Neuronal stem cell (in vitro differentiated cells): Measurements from ENCODE around the gene HOXD10.

Experiments
- DNase-seq: peaks from one replicate; pipeline ENCODE4 v3.0.0-alpha.2; 2013; ENCODE audit warnings: low spot score
- H2AFZ ChIP-seq: one replicate; pipeline ENCODE4 v1.6.1; 2013; ENCODE audit warnings: mild to moderate bottlenecking, low read length, inconsistent platforms
- H2AK5ac ChIP-seq: 2 replicates; pipeline ENCODE4 v1.6.1; 2013; ENCODE audit warnings: low read depth, mild to moderate bottlenecking, inconsistent platforms, low read length, moderate library complexity, mixed read lengths
- H2BK120ac ChIP-seq: 2 replicates; pipeline ENCODE4 v1.6.1; 2013; ENCODE audit warnings: low read depth, mild to moderate bottlenecking, inconsistent platforms, low read length, moderate library complexity, mixed read lengths
- H2BK12ac ChIP-seq: one replicate; pipeline ENCODE4 v1.6.1; 2013; ENCODE audit warnings: low read length, inconsistent platforms
- H2BK15ac ChIP-seq: 2 replicates; pipeline ENCODE4 v1.6.1; 2013; ENCODE audit warnings: mild to moderate bottlenecking, low read length, inconsistent platforms, mixed read lengths
- H2BK5ac ChIP-seq: one replicate; pipeline ENCODE4 v1.6.1; 2013; ENCODE audit warnings: inconsistent platforms, mild to moderate bottlenecking, low read length, moderate library complexity
- H3K14ac ChIP-seq: one replicate; pipeline ENCODE4 v1.6.1; 2013; ENCODE audit warnings: low read length, inconsistent platforms
- H3K18ac ChIP-seq: 2 replicates; pipeline ENCODE4 v1.6.1; 2013; ENCODE audit warnings: low read length, inconsistent platforms
- H3K23ac ChIP-seq: 2 replicates; pipeline ENCODE4 v1.6.1; 2013; ENCODE audit warnings: low read depth, mild to moderate bottlenecking, mixed read lengths, low read length, inconsistent platforms; ENCODE audit not compliant: poor library complexity
- H3K27ac ChIP-seq: replicated peaks from 3 replicates; pipeline ENCODE4 v1.5.1; 2013; ENCODE audit warnings: low read length, inconsistent platforms
- H3K27me3 ChIP-seq, 3 experiments: 2 replicates each; pipeline ENCODE4 v1.6.1; 2013; ENCODE audit warnings: low read length in 3 of 3, mild to moderate bottlenecking in 2 of 3, inconsistent platforms in 1 of 3, low read depth in 1 of 3, mixed read lengths in 1 of 3, moderate library complexity in 1 of 3; ENCODE audit not compliant: control insufficient read depth in 3 of 3, insufficient read depth in 3 of 3
- H3K36me3 ChIP-seq, 2 donors: replicated peaks in 1 of 2; 2 replicates each; pipeline ENCODE4 v1.6.1; 2013; ENCODE audit warnings: low read length in 2 of 2; ENCODE audit not compliant: control insufficient read depth in 2 of 2, insufficient read depth in 2 of 2
- H3K4ac ChIP-seq: 2 replicates; pipeline ENCODE4 v1.6.1; 2013; ENCODE audit warnings: inconsistent platforms, mild to moderate bottlenecking, low read length, moderate library complexity
- H3K4me1 ChIP-seq, 2 donors: 1 replicate in 1 of 2; 2 replicates in 1 of 2; pipeline ENCODE4 v1.6.1; 2013; ENCODE audit warnings: low read length in 2 of 2, low read depth in 1 of 2; ENCODE audit not compliant: control insufficient read depth in 2 of 2, insufficient read depth in 1 of 2
- H3K4me2 ChIP-seq: one replicate; pipeline ENCODE4 v1.6.1; 2013; ENCODE audit warnings: mild to moderate bottlenecking, low read length, inconsistent platforms; ENCODE audit not compliant: insufficient read depth, poor library complexity, severe bottlenecking
- H3K4me3 ChIP-seq, 2 donors: 2 replicates each; pipeline ENCODE4 v1.5.1; 2013; ENCODE audit warnings: low read length in 2 of 2, mild to moderate bottlenecking in 2 of 2, inconsistent platforms in 1 of 2, moderate library complexity in 1 of 2
- H3K79me1 ChIP-seq: one replicate; pipeline ENCODE4 v1.6.1; 2013; ENCODE audit warnings: low read depth, mild to moderate bottlenecking, inconsistent platforms, low read length, moderate library complexity
- H3K9ac ChIP-seq: one replicate; pipeline ENCODE4 v1.6.1; 2013; ENCODE audit warnings: mild to moderate bottlenecking, low read depth, low read length, inconsistent platforms; ENCODE audit not compliant: poor library complexity
- H3K9me3 ChIP-seq, 2 donors: replicated peaks in 1 of 2; 2 replicates each; pipeline versions ENCODE3 to v1.6.1; 2013; ENCODE audit warnings: low read length in 2 of 2, mild to moderate bottlenecking in 2 of 2, inconsistent platforms in 1 of 2, low read depth in 1 of 2, mixed read lengths in 1 of 2, moderate library complexity in 1 of 2; ENCODE audit not compliant: control insufficient read depth in 2 of 2, insufficient read depth in 1 of 2
- H4K8ac ChIP-seq: one replicate; pipeline ENCODE4 v1.6.1; 2013; ENCODE audit warnings: low read depth, mild to moderate bottlenecking, inconsistent platforms, low read length, moderate library complexity
- H4K91ac ChIP-seq: one replicate; pipeline ENCODE4 v1.6.1; 2013; ENCODE audit warnings: low read length, low read depth, mild to moderate bottlenecking, inconsistent platforms; ENCODE audit not compliant: poor library complexity
- WGBS, 2 donors: extraction: QIAGEN DNeasy Blood & Tissue Kit; methylation state at CpG; one replicate each; pipeline ENCODE4 v1.1.7; 2013; ENCODE audit warnings: missing lambda C conversion rate in 2 of 2, mixed read lengths in 1 of 2; ENCODE audit not compliant: insufficient read length in 2 of 2, insufficient replicate concordance in 1 of 2; ENCODE audit errors: extremely low coverage in 2 of 2; 5-methylcytosine and 5-hydroxymethylcytosine counted together

HOXD10 gene

DNA sequence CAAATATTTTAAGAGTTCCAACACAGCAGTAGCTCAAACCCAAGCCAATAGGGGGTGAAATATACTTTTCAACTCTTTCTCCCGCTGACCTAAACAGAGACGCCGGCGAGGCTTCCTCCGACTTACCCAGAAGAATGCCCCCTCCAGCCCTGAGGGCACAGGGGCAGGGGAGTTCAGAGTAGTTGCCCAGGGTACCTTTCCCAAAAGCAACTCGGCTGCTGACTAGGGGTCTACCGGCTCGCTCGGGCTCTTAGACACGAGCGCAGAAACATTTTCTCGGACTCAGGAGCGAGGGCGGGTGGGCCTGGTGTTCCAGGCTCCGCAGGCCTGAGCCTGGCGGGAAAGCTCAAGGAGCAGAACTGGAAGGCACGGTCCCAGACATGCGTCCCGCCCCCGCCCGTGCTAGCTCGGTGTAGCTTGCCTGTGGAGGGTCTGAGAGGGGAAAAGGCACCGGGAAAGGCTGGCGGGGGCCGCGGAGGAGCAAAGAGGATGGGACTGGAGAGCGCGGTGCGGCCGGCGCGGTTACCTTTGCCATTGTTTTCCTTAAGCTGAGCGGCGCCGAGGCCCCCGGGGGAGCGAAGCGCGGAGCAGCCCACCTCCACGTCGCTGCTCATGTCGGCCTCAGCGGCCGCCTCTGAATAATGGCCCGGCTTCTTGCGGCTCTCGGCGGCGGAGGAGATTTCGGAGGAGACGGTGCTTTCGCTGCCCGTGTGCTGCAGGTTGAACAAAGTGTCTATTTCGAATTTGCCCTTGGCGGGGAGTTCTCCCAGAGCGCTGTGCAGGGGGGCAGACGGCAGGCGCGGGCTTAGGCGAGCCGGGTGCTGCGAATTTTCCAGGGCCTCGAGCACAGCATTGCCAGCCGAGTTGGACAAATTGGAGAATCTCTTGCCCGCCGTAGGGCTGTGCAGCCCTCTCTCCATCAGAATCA, 33.5 kb upstream of the HOXD10 start:
- no peaks in the 10 kb centered on the region for H3K36me3 ChIP-seq
- H2AFZ ChIP-seq = peak overlapping the region; percentile 79
- no peak overlapping the region for H3K4me2 ChIP-seq
- DNase-seq = no peak
- H3K9ac ChIP-seq = no peak overlapping the region
- H2BK120ac ChIP-seq = no peak overlapping the region
- no peak overlapping the region for H3K14ac ChIP-seq
- H2AK5ac ChIP-seq = no peak overlapping the region
- no peak overlapping the region for H2BK5ac ChIP-seq
- peaks cover 0 to 4% of the 10 kb centered on the region in 2 donors for H3K9me3 ChIP-seq
- WGBS, 2 donors = no CpG with 5 or more reads among the region's 66 CpGs
- H3K18ac ChIP-seq = no peak overlapping the region
- H3K79me1 ChIP-seq = no peaks in the 10 kb centered on the region
- no peak overlapping the region for H4K8ac ChIP-seq
- H3K23ac ChIP-seq = no peak overlapping the region
- H3K4ac ChIP-seq = no peak overlapping the region
- no peak overlapping the region for H2BK15ac ChIP-seq
- no peak overlapping the region for H4K91ac ChIP-seq
- peaks cover 60 to 100% (median 98%) of the 10 kb centered on the region in 3 experiments for H3K27me3 ChIP-seq
- no peak overlapping the region for H3K4me3 ChIP-seq
- H3K27ac ChIP-seq = no peak overlapping the region
- no peak overlapping the region for H2BK12ac ChIP-seq
- H3K4me1 ChIP-seq = peaks cover 0 to 3% of the 10 kb centered on the region in 2 donors

DNA sequence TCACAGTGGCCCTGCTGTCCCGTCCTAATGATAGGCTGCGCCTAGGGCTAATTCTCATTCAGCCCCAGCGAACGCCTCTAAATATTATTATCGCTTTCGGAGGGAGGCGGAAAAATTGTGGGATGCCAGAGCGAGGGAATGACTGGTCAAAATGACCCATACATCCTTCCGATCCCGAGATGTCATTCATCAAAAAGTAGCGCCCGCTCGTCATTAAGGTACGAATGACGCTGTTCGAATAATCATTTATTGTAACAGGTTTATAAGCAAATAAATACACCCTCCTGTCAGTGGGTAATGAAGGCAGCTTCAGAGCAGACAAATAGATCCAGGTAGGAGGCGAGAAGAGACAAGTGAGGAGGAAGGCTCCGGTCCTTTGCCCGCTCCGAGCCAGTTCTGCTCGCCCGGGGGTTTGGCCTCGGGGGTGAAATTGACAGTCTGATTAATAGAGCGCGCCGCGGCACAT, 32.7 kb upstream of the HOXD10 start, which contains the start of gene EVX2:
TSS of gene EVX2 (minus strand) at position 167 of the 466 bp plus-strand sequence. CDS start 186 bp downstream, outside the sequence.
- no peaks in the 10 kb centered on the region for H3K79me1 ChIP-seq
- no peak within 1 kb of the TSS for H3K14ac ChIP-seq
- peaks cover 0 to 4% of the 10 kb centered on the region in 2 donors for H3K9me3 ChIP-seq
- H2BK120ac ChIP-seq = no peak within 1 kb of the TSS
- no peak for DNase-seq
- no peak within 1 kb of the TSS for H2BK12ac ChIP-seq
- peaks cover 62 to 100% (median 98%) of the 10 kb centered on the region in 3 experiments for H3K27me3 ChIP-seq
- H2BK5ac ChIP-seq = no peak within 1 kb of the TSS
- no CpG with 5 or more reads among the region's 27 CpGs for WGBS, 2 donors
- H2AK5ac ChIP-seq = no peak within 1 kb of the TSS
- H3K4me1 ChIP-seq = peaks cover 0 to 4% of the 10 kb centered on the region in 2 donors
- H3K4me3 ChIP-seq = no peak within 1 kb of the TSS
- H3K18ac ChIP-seq = no peak within 1 kb of the TSS
- peak within 1 kb of the TSS; percentile 79 for H2AFZ ChIP-seq
- no peak within 1 kb of the TSS for H2BK15ac ChIP-seq
- no peak within 1 kb of the TSS for H4K8ac ChIP-seq
- H3K9ac ChIP-seq = no peak within 1 kb of the TSS
- H4K91ac ChIP-seq = no peak within 1 kb of the TSS
- H3K27ac ChIP-seq = no peak within 1 kb of the TSS
- H3K23ac ChIP-seq = no peak within 1 kb of the TSS
- H3K4me2 ChIP-seq = no peak within 1 kb of the TSS
- H3K36me3 ChIP-seq = no peaks in the 10 kb centered on the region
- H3K4ac ChIP-seq = no peak within 1 kb of the TSS

- no peak overlapping the region for H2BK5ac ChIP-seq
- no peak overlapping the region for H2BK12ac ChIP-seq
- H3K27ac ChIP-seq = no peak overlapping the region
- WGBS, 2 donors = no CpG with 5 or more reads among the region's 26 CpGs
- peak overlapping the region; percentile 48 for H2AFZ ChIP-seq
- H3K79me1 ChIP-seq = no peaks in the 10 kb centered on the region
- peaks cover 58 to 100% (median 98%) of the 10 kb centered on the region in 3 experiments for H3K27me3 ChIP-seq
- no peaks in the 10 kb centered on the region for H3K36me3 ChIP-seq
- no peak overlapping the region for H3K9ac ChIP-seq
- H3K9me3 ChIP-seq = peaks cover 0 to 3% of the 10 kb centered on the region in 2 donors
- H3K18ac ChIP-seq = no peak overlapping the region
- H2BK15ac ChIP-seq = no peak overlapping the region
- H3K14ac ChIP-seq = no peak overlapping the region
- H4K8ac ChIP-seq = no peak overlapping the region
- no peak overlapping the region for H2BK120ac ChIP-seq
- DNase-seq = no peak
- H4K91ac ChIP-seq = no peak overlapping the region
- no peak overlapping the region for H3K23ac ChIP-seq
- H3K4me1 ChIP-seq = peaks cover 0 to 3% of the 10 kb centered on the region in 2 donors
- H3K4me3 ChIP-seq = no peak overlapping the region
- no peak overlapping the region for H3K4ac ChIP-seq
- H2AK5ac ChIP-seq = no peak overlapping the region
- no peak overlapping the region for H3K4me2 ChIP-seq
Measured at GRCh38 chr2:176084611-176085119, 31.9 kb upstream of the HOXD10 start.
